Cardiac fibroblast (primary cell): ENCODE results near the gene PRDM15.

Source experiments
- DNase-seq, 2 donors: peaks; one replicate each; pipeline versions ENCODE4 v3.0.0 to v3.0.0-alpha.2; 2010; ENCODE audit warnings: low read depth in 2 of 2
- H3K4me3 ChIP-seq, 2 donors: replicated peaks in 1 of 2; 1 replicate in 1 of 2; 2 replicates in 1 of 2; pipeline ENCODE4 v1.5.1; 2011; ENCODE audit warnings: low read depth in 2 of 2, low read length in 2 of 2, mild to moderate bottlenecking in 2 of 2, moderate library complexity in 1 of 2
- TF ChIP-seq, protein P1 (sequence below): IDR thresholded peaks from one replicate; pipeline ENCODE4 v1.5.1; 2011; ENCODE audit warnings: low read depth, mild to moderate bottlenecking, low read length, inconsistent platforms

PRDM15 gene

DNA sequence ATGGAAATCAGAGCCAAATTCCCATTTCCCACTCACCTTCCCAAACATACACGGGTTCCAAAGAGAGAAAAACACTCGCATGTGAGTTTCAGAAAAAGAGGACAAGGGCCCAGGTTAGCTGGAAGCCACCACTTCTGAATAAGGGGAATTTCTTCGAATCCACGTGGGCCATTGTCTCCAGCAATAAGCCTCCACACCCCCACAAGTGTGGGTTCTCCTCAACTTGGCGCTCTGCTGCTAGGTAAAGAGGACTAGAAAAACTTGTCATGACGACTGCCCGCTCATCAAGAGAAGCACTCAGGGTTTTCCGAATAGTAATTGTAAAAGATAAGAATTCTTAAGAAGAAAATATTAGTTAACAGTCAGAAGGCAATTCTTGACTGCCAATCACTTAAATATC lies 30.6 kb downstream of the PRDM15 start:
- TF ChIP-seq, protein P1, sequence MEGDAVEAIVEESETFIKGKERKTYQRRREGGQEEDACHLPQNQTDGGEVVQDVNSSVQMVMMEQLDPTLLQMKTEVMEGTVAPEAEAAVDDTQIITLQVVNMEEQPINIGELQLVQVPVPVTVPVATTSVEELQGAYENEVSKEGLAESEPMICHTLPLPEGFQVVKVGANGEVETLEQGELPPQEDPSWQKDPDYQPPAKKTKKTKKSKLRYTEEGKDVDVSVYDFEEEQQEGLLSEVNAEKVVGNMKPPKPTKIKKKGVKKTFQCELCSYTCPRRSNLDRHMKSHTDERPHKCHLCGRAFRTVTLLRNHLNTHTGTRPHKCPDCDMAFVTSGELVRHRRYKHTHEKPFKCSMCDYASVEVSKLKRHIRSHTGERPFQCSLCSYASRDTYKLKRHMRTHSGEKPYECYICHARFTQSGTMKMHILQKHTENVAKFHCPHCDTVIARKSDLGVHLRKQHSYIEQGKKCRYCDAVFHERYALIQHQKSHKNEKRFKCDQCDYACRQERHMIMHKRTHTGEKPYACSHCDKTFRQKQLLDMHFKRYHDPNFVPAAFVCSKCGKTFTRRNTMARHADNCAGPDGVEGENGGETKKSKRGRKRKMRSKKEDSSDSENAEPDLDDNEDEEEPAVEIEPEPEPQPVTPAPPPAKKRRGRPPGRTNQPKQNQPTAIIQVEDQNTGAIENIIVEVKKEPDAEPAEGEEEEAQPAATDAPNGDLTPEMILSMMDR = no peak
- H3K4me3 ChIP-seq = no peak overlapping the region
- DNase-seq = no peak

DNA sequence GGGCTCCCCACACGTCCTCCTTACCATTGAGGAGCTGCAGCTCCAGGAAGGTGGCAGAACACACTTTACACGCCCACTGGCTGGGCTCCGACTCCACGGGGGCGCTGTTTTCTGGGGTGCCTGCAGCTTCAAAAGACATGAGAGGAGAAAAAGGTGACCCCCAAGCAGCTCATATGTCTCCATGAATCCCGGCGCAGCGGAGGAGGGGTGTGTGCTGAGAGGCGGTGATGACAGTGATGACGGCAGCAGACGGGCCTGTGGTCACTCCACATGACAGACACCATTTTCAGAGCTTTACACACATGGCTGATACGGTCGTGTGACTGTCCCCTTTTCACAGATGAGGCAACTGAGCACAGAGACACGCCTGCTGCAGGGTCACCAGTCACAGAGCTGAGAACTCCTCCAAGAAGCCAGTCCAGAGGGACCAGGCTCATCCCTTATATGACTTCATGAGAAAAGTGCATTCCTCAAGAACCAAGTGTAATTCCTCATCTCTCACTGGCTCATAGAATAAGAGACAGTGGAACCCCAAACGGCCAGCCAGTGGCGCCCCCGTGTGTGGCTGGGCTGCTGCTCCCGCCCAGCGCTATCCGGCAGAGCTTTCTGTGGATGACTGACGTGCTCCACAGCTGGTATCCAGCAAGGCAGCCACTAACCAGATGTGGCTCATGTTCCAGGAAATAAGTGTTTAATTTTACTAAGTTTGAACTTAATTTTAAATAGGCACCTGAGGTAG lies 31.9 kb downstream of the PRDM15 start:
- peak in 1 of 2 donors; percentile 8 for DNase-seq
- H3K4me3 ChIP-seq = no peak overlapping the region
- TF ChIP-seq, protein P1 = no peak

DNA sequence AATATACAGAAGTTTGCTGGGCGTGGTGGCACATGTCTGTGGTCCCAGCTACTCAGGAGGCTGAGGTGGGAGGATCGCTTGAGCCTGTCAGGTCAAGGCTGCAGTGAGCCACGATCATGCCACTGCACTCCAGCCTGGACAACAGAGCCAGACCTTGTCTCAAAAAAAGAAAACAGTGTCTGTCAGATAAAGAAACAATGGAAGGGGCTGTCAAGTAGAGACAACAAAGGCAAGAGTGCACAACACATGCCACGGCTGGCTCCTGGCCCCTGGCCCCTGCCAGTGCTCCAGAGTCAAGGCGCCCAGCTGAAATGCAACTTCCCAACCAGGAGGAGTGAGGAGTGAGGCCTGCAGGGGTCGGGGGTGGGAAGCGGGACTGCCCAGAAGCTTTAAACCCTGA lies 32.6 kb downstream of the PRDM15 start:
- TF ChIP-seq, protein P1 = no peak
- DNase-seq = no peak
- H3K4me3 ChIP-seq = no peak overlapping the region

DNA sequence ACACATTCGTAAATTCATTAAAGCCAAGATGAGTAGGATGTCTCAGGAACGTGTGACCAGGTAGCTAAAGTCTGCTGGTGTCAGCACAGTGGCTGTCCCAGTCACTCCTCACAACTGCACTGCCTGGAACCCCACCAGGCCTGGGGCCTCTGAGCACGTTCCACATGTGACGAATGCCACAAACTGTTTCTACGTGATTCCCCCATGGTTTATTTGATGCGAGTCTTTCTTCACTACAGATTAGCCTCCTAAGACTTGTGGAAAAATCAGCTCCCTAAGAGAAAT lies 33.2 kb downstream of the PRDM15 start:
- H3K4me3 ChIP-seq = no peak overlapping the region
- no peak for DNase-seq
- TF ChIP-seq, protein P1 = no peak

DNA sequence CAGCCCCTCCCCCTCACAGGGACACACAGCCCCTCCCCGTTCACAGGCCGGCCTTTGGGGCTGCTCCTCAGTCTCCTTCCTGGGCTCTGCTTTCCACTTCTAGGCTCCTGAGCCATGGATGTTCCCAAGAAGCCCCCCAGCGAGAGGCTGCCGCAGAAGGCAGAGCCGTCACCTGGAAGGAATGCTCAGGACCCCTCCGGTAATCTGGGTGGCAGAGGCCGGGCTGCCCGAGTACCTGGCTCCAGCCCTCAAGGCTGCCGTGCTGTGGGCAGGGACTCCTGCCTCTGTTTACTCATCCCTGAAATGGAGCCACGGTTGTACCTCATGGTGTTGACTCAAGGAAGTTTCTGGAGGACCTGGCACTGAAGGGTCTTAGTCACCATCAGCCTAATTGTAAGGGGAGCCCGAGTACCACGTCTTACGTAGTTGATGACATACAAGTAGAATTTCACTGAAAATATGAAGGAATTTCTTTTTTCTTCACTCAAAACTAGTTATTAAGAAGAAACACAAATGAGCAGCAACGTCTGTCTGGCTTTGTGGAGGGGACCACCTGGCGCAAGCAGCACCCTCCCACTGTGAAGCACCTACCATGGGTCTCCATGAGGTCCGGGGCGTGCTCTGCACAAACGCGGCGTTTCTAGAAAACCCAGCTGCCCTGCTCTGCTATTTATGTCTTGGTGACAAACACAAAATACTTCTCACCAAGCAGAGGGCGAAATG lies 33.7 kb downstream of the PRDM15 start:
- TF ChIP-seq, protein P1 = no peak
- H3K4me3 ChIP-seq = no peak overlapping the region
- DNase-seq = peak in 1 of 2 donors; percentile 47

DNA sequence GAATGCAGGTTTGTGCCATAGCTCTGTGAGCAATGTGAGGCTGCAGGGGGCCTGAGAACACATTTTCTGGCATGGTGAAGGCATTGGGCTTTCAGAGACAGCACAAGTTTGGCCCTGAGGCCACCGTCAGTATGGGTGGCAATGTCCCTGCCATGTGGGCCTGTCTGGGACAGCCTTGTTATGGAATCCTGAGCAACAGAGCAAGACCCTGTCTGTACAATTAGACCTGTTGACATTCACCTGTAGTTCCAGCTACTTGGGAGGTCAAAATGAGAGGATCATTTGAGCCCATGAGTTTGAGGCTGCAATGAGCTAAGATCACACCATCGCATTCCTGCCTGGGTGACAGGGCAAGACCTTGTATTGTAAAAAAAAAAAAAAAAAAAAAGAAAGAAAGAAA lies 35.6 kb downstream of the PRDM15 start:
- DNase-seq = no peak
- H3K4me3 ChIP-seq = no peak overlapping the region
- TF ChIP-seq, protein P1 = no peak
